Caco-2 (cell line): Measurements from ENCODE around the gene HNF1B. TPM values are rescaled to one million over a fixed set of nuclear protein-coding genes. Genes with fewer than 3 reads are reported as not detected.
A peak's percentile ranks its signal among the peaks of the same experiment; 100 is the strongest.

Experiments
- Bru-seq: library from RNA; stranded (reverse); fragments of 400-500 nt; gene quantifications from one replicate; lab custom pipeline; 2021; lab: Mats Ljungman, UMichigan
- BruChase-seq, 2 experiments: library from RNA; stranded (reverse); fragments of 400-500 nt; gene quantifications; one replicate each; lab custom pipeline; 2021; lab: Mats Ljungman, UMichigan
- BruUV-seq: library from RNA; stranded (reverse); fragments of 400-500 nt; replicated peaks from 2 replicates; lab custom pipeline; 2021; lab: Mats Ljungman, UMichigan
- CTCF ChIA-PET: fragments of 300-600 bp; sonication (Branson Sonifier 250); formaldehyde crosslinking; loops from one replicate; lab custom pipeline; 2022; ENCODE audit warnings: antibody characterized with exemption; lab: Charles Lee
- POLR2A ChIA-PET: fragments of 300-600 bp; sonication (Branson Sonifier 250); formaldehyde crosslinking; loops from one replicate; lab custom pipeline; 2022; ENCODE audit warnings: antibody characterized with exemption; lab: Charles Lee
- DNase-seq, 2 experiments: peaks; one replicate each; pipeline versions ENCODE4 v3.0.0 to v3.0.0-alpha.2; 2020 to 2022
- H3K27me3 ChIP-seq: replicated peaks from 2 replicates; pipeline ENCODE4 v1.6.0; 2011; ENCODE audit warnings: low read length; ENCODE audit not compliant: control insufficient read depth, insufficient read depth
- H3K36me3 ChIP-seq: 2 replicates; pipeline ENCODE4 v1.5.1; 2011; ENCODE audit warnings: low read length; ENCODE audit not compliant: control insufficient read depth, insufficient read depth
- H3K4me1 ChIP-seq: fragments of 250-450 bp; sonication (Bioruptor Pico); 2 replicates; pipeline ENCODE4 v1.5.1; 2020; ENCODE audit warnings: mild to moderate bottlenecking
- H3K4me3 ChIP-seq: 2 replicates; pipeline ENCODE4 v1.5.1; 2011; ENCODE audit warnings: low read depth, mild to moderate bottlenecking, control low read depth, low read length
- H3K9me3 ChIP-seq: fragments of 250-450 bp; sonication (Bioruptor Pico); 2 replicates; pipeline ENCODE4 v1.5.1; 2020; ENCODE audit warnings: mild to moderate bottlenecking, moderate library complexity
- H3K27ac Mint-ChIP-seq: one replicate; pipeline ENCODE4 v1.8.0; 2022; ENCODE audit warnings: mixed read lengths; ENCODE audit not compliant: unreplicated experiment
- H3K27me3 Mint-ChIP-seq: one replicate; pipeline ENCODE4 v1.8.0; 2022; ENCODE audit warnings: mixed read lengths; ENCODE audit not compliant: insufficient read depth, unreplicated experiment
- H3K36me3 Mint-ChIP-seq: one replicate; pipeline ENCODE4 v1.8.0; 2022; ENCODE audit warnings: mild to moderate bottlenecking, mixed read lengths; ENCODE audit not compliant: insufficient read depth, unreplicated experiment
- H3K4me1 Mint-ChIP-seq: one replicate; pipeline ENCODE4 v1.8.0; 2022; ENCODE audit warnings: low read depth, mixed read lengths; ENCODE audit not compliant: unreplicated experiment
- H3K4me3 Mint-ChIP-seq: one replicate; pipeline ENCODE4 v1.8.0; 2022; ENCODE audit warnings: mild to moderate bottlenecking, moderate library complexity, mixed read lengths; ENCODE audit not compliant: unreplicated experiment
- H3K9me3 Mint-ChIP-seq: one replicate; pipeline ENCODE4 v1.8.0; 2022; ENCODE audit warnings: mixed read lengths; ENCODE audit not compliant: unreplicated experiment
- intact Hi-C: fragments of 100-400 bp; cut with micrococcal nuclease; formaldehyde crosslinking; loops from one replicate; pipeline ENCODE4 v1.10.0; 2022; ENCODE audit not compliant: unreplicated experiment
- long read RNA-seq: library from polyadenylated mRNA; stranded (forward); transcript quantifications from one replicate; pipeline ENCODE4 v2.0.0, GENCODE V29; 2022
- total RNA-seq: library from RNA; stranded (reverse); gene quantifications from 2 replicates; pipeline ENCODE4 v1.2.3, GENCODE V29; 2022
- TF ChIP-seq, protein P1 (sequence below), 2 experiments: fragments of 200-600 bp in 1 of 2; IDR thresholded peaks; 1 replicate in 1 of 2; 2 replicates in 1 of 2; pipeline versions ENCODE4 v1.5.1 to v1.8.0; 2011 to 2022; ENCODE audit warnings: antibody characterized with exemption in 1 of 2, control low read depth in 1 of 2, inconsistent platforms in 1 of 2, low read depth in 1 of 2, low read length in 1 of 2, mild to moderate bottlenecking in 1 of 2, moderate library complexity in 1 of 2; ENCODE audit not compliant: insufficient read depth in 1 of 2, severe bottlenecking in 1 of 2, unreplicated experiment in 1 of 2

The HNF1B gene, protein sequence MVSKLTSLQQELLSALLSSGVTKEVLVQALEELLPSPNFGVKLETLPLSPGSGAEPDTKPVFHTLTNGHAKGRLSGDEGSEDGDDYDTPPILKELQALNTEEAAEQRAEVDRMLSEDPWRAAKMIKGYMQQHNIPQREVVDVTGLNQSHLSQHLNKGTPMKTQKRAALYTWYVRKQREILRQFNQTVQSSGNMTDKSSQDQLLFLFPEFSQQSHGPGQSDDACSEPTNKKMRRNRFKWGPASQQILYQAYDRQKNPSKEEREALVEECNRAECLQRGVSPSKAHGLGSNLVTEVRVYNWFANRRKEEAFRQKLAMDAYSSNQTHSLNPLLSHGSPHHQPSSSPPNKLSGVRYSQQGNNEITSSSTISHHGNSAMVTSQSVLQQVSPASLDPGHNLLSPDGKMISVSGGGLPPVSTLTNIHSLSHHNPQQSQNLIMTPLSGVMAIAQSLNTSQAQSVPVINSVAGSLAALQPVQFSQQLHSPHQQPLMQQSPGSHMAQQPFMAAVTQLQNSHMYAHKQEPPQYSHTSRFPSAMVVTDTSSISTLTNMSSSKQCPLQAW
- total RNA-seq = 36.9 TPM in 2 replicates
- percentile 87 among the genes with signal in this experiment for Bru-seq, nascent RNA
- BruChase-seq, experiment 1, labeled RNA remaining after a 2-hour chase = percentile 71 among the genes with signal in this experiment
- percentile 67 among the genes with signal in this experiment for BruChase-seq, experiment 2, labeled RNA remaining after a 6-hour chase
- long read RNA-seq, transcript HNF1B-204 (9 exons, 2,977 nt) = major isoform, 25 of 74 reads
- long read RNA-seq, transcript HNF1B-207 (9 exons, 1,971 nt) = minor isoform, 12 of 74 reads
- long read RNA-seq, partial matches to known transcripts = 12 of 74 reads
- long read RNA-seq, other reads (novel, unspliced or antisense) = 24 of 74 reads

DNA sequence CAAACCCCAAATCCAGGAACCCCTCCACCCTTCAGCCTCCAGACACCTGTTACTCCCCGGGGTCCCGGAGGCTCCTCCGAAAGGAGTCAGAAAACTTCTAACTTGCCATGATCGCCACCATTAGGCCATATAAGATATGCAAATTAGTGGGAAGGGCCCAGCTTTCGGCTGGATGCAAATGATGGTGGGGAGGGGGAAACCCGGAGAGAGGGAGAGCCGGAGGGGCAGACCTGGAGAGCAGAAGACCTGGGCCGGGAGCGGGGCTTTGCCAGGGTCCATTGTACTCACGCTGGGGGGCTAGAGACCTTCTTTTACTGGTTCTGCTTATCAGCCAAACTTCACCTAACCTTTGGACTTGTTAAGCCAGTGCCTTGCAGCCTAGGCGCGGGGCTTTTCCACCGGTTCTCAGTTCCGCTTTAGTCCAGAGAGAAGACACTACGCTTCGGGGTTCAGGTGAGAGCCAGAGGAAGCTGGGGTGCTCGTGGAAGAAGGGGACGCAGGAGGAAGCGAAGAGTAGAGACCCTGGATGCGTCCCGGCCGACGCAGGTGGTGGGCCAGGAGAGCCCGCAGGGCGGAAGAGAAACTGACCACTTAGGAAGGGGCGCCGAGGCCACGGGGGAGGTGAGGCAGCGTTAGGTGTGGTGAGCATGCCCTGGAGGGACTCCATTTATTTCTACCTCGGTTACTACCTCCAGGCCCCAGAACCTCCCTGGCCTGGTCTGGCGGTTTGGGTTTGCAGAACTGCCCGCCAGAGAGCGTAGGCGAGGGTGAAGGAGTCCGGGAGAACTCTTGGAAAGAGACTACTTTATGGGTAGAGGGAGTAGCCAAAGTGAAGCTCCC, at the start of gene HNF1B:
Gene HNF1B (minus strand): TSS at position 99 of the 840 bp plus-strand sequence. CDS start 175 bp downstream, outside the sequence.
- H3K4me3 ChIP-seq = peak within 1 kb of the TSS; percentile 64
- no peaks in the 10 kb centered on the region for H3K27me3 Mint-ChIP-seq
- H3K36me3 ChIP-seq = no peaks in the 10 kb centered on the region
- H3K9me3 ChIP-seq = no peaks in the 10 kb centered on the region
- TSS peak; percentile 53 for BruUV-seq
- H3K9me3 Mint-ChIP-seq = no peaks in the 10 kb centered on the region
- H3K4me1 Mint-ChIP-seq = peaks cover 23% of the 10 kb centered on the region
- intact Hi-C loops = loop anchor here (1.0 to 2.0 kb wide), 3 partner anchors 26 to 86 kb away; no protein-coding TSS in a partner anchor
- no peaks in the 10 kb centered on the region for H3K27me3 ChIP-seq
- TF ChIP-seq, protein P1, sequence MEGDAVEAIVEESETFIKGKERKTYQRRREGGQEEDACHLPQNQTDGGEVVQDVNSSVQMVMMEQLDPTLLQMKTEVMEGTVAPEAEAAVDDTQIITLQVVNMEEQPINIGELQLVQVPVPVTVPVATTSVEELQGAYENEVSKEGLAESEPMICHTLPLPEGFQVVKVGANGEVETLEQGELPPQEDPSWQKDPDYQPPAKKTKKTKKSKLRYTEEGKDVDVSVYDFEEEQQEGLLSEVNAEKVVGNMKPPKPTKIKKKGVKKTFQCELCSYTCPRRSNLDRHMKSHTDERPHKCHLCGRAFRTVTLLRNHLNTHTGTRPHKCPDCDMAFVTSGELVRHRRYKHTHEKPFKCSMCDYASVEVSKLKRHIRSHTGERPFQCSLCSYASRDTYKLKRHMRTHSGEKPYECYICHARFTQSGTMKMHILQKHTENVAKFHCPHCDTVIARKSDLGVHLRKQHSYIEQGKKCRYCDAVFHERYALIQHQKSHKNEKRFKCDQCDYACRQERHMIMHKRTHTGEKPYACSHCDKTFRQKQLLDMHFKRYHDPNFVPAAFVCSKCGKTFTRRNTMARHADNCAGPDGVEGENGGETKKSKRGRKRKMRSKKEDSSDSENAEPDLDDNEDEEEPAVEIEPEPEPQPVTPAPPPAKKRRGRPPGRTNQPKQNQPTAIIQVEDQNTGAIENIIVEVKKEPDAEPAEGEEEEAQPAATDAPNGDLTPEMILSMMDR (IDR thresholded peaks at IDR 0.05; ENCODE audit: insufficient read depth in 1 of 2, low read depth in 1 of 2, low read length in 1 of 2, severe bottlenecking in 1 of 2, unreplicated experiment in 1 of 2) = peak in 1 of 2 experiments; percentile 17
- ChIA-PET CTCF (interaction anchor here (0.5 to 2.5 kb wide), 15 partner anchors 14 to 669 kb away, joined by 3 to 29 read pairs (median 4); partner anchors contain the start of gene SYNRG), POLR2A (interaction anchor here (0.6 to 1.8 kb wide), 15 partner anchors 10 to 766 kb away, joined by 3 to 11 read pairs (median 4); partner anchors contain the start of gene SYNRG)
- peak within 1 kb of the TSS; percentile 100 for H3K4me3 Mint-ChIP-seq
- H3K4me1 ChIP-seq = peaks cover 21% of the 10 kb centered on the region
- H3K27ac Mint-ChIP-seq = peak within 1 kb of the TSS; percentile 100
- DNase-seq = peak; percentile 87 to 88
- H3K36me3 Mint-ChIP-seq = peaks cover 47% of the 10 kb centered on the region

DNA sequence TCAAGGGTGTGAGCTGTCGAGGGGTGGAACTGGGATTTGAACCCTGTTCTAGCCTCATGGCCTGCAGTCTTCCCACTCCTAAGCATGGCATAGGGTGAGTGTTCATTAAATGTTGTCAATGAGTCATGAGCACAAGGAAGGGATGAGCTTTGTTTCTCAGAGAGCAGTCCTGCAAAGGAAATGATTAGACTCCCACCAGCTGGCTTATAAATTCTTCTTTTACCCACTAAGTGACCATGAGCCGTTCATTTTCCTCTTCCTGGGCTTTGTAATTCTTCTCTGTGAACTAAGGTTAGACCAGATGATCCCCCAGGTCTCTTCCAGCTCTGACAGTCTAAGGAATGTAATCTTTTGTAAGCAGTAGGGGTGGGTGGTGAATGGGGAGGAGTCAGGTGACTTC, 47.9 kb upstream of the HNF1B start:
- CTCF ChIA-PET = interaction anchor here (0.9 kb wide), 1 partner anchor 22 kb away, joined by 3 read pairs; no protein-coding TSS in a partner anchor
- Histone ChIP-seq H3K9me3 (no peaks in the 10 kb centered on the region), H3K27me3 (no peaks in the 10 kb centered on the region), H3K36me3 (no peaks in the 10 kb centered on the region), H3K4me1 (peaks cover 14% of the 10 kb centered on the region), H3K4me3 (no peak overlapping the region)
- Mint-ChIP-seq H3K9me3 (no peaks in the 10 kb centered on the region), H3K27me3 (no peaks in the 10 kb centered on the region), H3K27ac (no peak overlapping the region), H3K4me3 (no peak overlapping the region), H3K36me3 (no peaks in the 10 kb centered on the region), H3K4me1 (peaks cover 32% of the 10 kb centered on the region)
- DNase-seq = no peak
- intact Hi-C loops = no loop called here
- POLR2A ChIA-PET = no interaction called here
- BruUV-seq = no TSS peak
- TF ChIP-seq, protein P1 (IDR thresholded peaks at IDR 0.05; ENCODE audit: insufficient read depth in 1 of 2, low read depth in 1 of 2, low read length in 1 of 2, severe bottlenecking in 1 of 2, unreplicated experiment in 1 of 2) = no peak
